Measurements from ENCODE around the gene C4B.

DNA sequence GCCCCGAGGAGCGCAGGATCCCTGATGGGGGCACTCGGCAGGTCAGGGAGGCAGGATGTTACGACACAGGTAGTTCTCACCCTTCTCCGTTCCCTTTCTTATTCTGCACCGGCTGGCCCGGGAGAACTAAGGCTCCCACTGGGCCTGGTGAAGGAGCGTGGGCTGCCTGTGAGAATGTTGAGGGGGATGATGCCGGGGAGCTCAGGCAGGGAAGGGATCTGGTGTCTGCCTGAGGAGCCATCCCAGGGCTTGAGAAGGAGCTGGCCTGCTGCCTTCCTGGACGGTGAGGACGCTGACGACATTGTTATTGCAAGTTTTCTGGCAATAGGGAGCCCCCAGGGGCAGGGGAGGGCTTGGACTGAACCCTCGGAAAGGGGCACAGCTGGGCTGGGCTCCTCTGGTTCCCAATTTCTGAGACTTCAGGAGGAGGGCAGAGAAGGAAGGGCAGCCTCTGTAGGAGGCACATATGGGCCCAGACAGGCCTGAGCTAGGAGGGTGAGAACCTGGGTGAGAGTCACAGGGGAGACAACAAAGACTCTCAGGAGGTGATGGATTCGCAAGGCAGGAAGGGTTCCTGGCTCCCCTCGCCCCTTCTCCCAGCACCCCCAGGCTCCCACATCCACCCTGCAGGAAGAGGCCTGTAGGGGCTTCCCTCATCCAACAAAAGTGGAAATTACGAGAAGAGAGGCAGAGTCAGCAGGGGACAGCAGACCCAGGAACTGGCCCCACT is 56.4 kb downstream of the C4B start:
- TF ChIP-seq, protein P1, sequence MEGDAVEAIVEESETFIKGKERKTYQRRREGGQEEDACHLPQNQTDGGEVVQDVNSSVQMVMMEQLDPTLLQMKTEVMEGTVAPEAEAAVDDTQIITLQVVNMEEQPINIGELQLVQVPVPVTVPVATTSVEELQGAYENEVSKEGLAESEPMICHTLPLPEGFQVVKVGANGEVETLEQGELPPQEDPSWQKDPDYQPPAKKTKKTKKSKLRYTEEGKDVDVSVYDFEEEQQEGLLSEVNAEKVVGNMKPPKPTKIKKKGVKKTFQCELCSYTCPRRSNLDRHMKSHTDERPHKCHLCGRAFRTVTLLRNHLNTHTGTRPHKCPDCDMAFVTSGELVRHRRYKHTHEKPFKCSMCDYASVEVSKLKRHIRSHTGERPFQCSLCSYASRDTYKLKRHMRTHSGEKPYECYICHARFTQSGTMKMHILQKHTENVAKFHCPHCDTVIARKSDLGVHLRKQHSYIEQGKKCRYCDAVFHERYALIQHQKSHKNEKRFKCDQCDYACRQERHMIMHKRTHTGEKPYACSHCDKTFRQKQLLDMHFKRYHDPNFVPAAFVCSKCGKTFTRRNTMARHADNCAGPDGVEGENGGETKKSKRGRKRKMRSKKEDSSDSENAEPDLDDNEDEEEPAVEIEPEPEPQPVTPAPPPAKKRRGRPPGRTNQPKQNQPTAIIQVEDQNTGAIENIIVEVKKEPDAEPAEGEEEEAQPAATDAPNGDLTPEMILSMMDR (IDR thresholded peaks at IDR 0.05), result no peak
- TF ChIP-seq POLR2A (IDR thresholded peaks at IDR 0.05) (no peak), POLR2AphosphoS5 (IDR thresholded peaks at IDR 0.05) (no peak)

Measured in prostate gland (tissue), 2 donors.